Large intestine (tissue), 3 donors: Measurements from ENCODE around the gene RNF6. TPM values are rescaled to one million over a fixed set of nuclear protein-coding genes. Genes with fewer than 3 reads are reported as not detected.

Experiments
- DNase-seq, 2 donors: peaks; one replicate each; pipeline versions ENCODE4 v3.0.0 to v3.0.0-alpha.2; 2013
- H3K27ac ChIP-seq: one replicate; pipeline ENCODE4 v1.5.1; 2013; ENCODE audit warnings: low read length
- H3K27me3 ChIP-seq: 2 replicates; pipeline ENCODE4 v1.6.1; 2013; ENCODE audit warnings: low read length; ENCODE audit not compliant: control insufficient read depth, insufficient read depth
- H3K36me3 ChIP-seq: 2 replicates; pipeline ENCODE4 v1.6.1; 2013; ENCODE audit warnings: low read length; ENCODE audit not compliant: control insufficient read depth, insufficient read depth
- H3K4me1 ChIP-seq: one replicate; pipeline ENCODE4 v1.6.1; 2013; ENCODE audit warnings: low read length; ENCODE audit not compliant: control insufficient read depth, insufficient read depth
- H3K4me3 ChIP-seq: one replicate; pipeline ENCODE4 v1.5.1; 2013; ENCODE audit warnings: low read length
- H3K9me3 ChIP-seq: one replicate; pipeline ENCODE4 v1.6.1; 2013; ENCODE audit warnings: mild to moderate bottlenecking, low read depth, low read length, moderate library complexity; ENCODE audit not compliant: control insufficient read depth
- WGBS: methylation state at CpG from one replicate; pipeline ENCODE4 v1.1.5; 2013; ENCODE audit warnings: low lambda C conversion rate; ENCODE audit not compliant: insufficient coverage; 5-methylcytosine and 5-hydroxymethylcytosine counted together
- polyA plus RNA-seq: library from polyadenylated mRNA; unstranded; fragments of 120-200 nt; gene quantifications from one replicate; pipeline ENCODE4 v1.2.1, GENCODE V29; 2013

The RNF6 gene
- polyA plus RNA-seq, 1 donor, result 35.8 TPM

DNA sequence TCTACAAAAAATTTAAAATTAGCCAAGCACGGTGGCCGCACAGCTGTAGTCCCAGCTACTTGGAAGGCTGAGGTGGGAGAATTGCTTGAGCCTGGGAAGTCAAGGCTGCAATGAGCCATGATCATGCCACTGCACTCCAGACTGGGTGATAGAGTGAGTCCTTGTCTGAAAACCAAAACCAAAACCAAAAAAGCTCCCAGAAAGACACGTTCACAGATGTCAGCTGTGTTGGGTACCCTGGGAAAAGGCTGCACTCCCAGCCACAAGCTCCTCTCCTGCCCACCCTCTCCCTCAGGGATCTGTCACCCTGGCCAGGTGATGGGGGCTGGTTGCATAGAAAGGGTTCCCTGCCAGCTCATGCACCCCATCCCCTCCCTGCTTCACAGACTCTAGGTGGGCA lies 53.3 kb downstream of the RNF6 start:
- DNase-seq, result no peak
- Histone ChIP-seq H3K4me3 (no peak overlapping the region), H3K27me3 (no peaks in the 10 kb centered on the region), H3K36me3 (no peaks in the 10 kb centered on the region), H3K9me3 (no peaks in the 10 kb centered on the region), H3K27ac (no peak overlapping the region), H3K4me1 (no peaks in the 10 kb centered on the region)
- WGBS, result no CpG with 5 or more reads among the region's 3 CpGs

DNA sequence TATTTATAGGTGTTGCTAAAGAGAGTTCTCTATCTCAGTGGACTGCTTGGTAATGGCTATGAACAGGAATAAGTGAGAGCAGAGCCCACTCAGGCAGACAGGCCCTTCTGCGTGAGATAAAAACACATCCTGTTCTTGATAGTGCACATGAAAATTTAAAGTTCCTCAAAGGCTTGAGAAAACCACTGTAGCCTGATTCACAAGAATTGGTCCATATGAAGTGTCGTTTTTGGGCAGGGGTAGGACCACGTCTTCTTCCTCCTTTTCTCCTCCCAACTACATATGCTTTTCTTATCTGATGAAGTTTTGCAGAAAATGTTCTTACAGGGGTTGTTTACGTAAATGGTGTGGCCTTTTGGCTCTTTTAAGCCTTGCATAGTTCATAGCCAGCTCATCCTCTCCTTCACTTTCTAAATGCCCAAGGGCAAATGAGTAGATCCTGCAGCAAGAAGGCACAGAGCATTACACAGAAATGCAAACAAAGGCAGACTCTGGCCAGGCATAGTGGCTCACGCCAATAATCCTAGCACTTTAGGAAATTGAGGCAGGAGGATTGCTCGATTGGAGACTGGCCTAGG lies 53.8 kb downstream of the RNF6 start:
- WGBS, result 70% methylated on average over 2 of the region's 6 CpGs
- no peak overlapping the region for H3K27ac ChIP-seq
- no peak for DNase-seq

DNA sequence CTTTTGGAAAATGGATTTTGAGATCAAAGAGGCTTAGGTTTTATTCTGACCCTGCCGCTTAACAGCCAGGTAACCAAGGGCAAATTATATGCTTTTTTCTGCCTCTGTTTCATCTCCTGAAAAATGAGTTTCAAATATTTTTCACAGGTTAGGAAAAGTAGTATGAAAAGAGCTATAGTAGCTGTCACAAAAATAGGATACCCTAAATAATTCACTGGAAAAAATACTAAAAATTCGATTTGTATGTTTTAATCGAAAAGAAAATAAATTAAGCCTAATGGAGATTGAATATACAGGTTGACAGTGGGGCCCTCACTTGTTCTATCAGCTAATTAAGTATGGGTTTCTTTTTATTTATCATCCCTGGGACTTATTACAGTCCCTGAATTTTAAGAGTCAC lies 58.3 kb downstream of the RNF6 start:
- no peak overlapping the region for H3K4me3 ChIP-seq
- no peaks in the 10 kb centered on the region for H3K4me1 ChIP-seq
- WGBS, result 100% methylated on average over 2 of the region's 3 CpGs
- H3K36me3 ChIP-seq, result no peaks in the 10 kb centered on the region
- DNase-seq, result no peak
- H3K27me3 ChIP-seq, result no peaks in the 10 kb centered on the region
- H3K27ac ChIP-seq, result no peak overlapping the region
- H3K9me3 ChIP-seq, result no peaks in the 10 kb centered on the region

More for the DNA sequence above, 53.8 kb downstream of the RNF6 start:
- Histone ChIP-seq H3K9me3 (no peaks in the 10 kb centered on the region), H3K4me3 (no peak overlapping the region), H3K36me3 (no peaks in the 10 kb centered on the region), H3K27me3 (no peaks in the 10 kb centered on the region), H3K4me1 (no peaks in the 10 kb centered on the region)

Other genes with a start within 250 kb of the RNF6 start
- 5.0 TPM for gene SHISA2, start 170.3 kb downstream of the RNF6 start, polyA plus RNA-seq
- 30.1 TPM for gene CDK8, start 31.8 kb upstream of the RNF6 start, polyA plus RNA-seq